Measurements from ENCODE around the gene SH3RF3. TPM values are rescaled to one million over a fixed set of nuclear protein-coding genes. Genes with fewer than 3 reads are reported as not detected.

Gene SH3RF3
- total RNA-seq, 1 donor from 2014 or later: 35.8 TPM

DNA sequence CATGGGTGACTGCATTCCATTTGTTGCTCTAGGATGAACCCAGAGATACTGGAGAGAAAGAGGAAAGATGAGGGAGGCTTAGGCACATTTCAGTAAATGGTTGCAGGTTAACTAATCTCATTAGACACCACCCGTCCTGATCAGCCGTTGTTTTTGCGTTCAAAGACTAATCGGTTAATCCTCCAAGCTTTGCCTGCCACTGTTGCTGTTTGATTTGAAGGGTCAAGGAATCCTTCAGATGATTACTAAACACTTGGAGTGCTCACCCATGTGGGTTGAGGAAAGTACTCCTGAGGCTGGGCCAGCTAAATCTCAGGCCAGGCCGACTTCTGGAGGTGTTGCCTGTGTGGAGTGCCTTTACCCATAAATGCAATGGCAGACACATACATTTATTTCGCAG, 8.6 kb downstream of the SH3RF3 start:
- no peak for DNase-seq (ENCODE audit: extremely low read depth, low read depth, low spot score)

DNA sequence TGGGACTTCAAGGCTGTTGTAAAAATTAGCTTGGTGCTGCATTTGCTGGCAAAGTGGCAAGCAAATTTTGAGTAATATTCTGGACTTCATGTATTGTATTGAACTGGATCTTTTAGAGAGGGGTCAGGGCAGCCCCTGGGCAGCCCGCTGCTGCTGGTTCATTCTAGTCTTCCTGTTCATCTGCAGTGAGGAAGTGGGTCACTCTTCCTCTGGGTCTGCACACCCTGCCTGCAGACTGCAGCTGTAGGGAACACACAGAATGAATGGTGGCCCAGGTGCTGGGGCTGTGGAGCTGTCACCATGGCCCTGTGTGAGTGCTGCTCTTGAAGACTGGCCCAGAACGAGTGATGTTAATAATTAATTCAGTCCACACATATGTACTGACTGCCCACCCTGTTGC, 9.4 kb downstream of the SH3RF3 start:
- no peak for DNase-seq (ENCODE audit: extremely low read depth, low read depth, low spot score)

DNA sequence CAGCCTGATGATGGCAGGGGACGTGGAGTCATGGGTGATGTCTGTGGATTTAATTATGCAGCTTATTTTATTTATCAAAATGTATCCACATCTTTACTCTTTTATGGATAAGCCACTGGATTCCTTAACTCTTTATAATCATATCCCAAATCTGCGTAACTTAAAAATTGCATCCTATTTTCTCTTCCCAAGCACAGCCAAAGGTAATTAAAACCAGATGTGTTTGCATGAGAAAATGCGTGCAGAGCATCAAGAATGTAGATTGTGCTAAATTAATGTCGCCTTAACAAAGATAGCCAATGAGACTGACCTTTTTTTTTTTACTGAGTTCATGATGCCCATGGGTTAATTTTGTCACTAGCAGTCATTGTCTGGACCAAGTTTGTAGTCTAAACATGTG, 10.0 kb downstream of the SH3RF3 start:
- no peak for DNase-seq (ENCODE audit: extremely low read depth, low read depth, low spot score)

DNA sequence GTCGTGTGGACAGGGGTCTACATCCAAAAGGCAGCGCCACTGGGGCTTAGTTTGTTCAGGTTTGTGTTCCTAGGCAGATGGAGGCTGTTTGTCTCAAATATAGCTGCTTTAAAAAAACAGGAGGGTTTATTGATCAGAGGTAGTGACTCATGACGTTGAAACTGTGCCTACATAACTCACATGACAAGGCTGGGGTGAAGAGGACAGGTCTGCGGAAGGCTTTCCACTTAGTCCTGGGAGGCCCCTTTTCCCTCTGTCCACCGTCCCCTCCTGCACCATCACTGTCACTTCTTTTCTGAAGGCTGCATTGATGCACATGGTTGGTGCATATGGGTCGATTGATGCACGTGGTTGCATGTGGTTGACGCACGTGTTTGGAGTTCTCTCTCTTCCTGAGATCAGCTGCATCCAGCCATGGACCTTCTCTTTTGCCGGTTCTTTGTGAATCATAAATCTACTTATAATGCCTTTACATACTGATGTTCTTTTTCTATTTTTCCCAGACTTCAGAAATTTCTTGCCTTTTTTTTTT, 10.9 kb downstream of the SH3RF3 start:
- DNase-seq (ENCODE audit: extremely low read depth, low read depth, low spot score): no peak

DNA sequence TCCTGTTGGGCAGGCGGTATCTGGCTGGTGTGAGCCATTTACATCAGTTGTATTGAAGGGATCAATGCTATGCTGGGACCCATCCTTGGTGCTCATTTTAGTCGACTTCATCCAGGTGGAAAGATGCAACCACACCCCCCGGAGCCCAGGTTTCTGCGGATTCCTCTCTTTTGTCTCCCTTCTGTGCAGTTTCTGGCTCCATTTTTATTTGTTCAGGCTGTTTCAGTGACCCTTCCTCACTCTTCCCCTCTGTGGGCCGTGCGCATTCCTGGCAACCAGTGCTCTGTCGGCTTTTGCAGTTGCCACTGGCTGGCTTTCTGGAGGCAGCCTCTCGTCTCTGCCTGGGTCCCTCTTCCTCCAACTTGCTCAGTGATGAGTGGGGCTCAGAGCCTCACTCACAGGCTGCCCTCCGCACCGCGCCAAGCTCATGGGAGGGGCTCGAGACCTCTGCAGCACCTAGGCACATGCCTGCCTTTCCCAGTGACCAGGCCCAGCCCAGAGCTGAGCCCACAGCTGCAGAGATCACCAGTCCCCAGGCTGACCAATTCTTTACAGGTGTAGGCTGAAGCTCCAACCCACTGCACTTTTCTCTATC, 12.1 kb downstream of the SH3RF3 start:
- no peak for DNase-seq (ENCODE audit: extremely low read depth, low read depth, low spot score)

DNA sequence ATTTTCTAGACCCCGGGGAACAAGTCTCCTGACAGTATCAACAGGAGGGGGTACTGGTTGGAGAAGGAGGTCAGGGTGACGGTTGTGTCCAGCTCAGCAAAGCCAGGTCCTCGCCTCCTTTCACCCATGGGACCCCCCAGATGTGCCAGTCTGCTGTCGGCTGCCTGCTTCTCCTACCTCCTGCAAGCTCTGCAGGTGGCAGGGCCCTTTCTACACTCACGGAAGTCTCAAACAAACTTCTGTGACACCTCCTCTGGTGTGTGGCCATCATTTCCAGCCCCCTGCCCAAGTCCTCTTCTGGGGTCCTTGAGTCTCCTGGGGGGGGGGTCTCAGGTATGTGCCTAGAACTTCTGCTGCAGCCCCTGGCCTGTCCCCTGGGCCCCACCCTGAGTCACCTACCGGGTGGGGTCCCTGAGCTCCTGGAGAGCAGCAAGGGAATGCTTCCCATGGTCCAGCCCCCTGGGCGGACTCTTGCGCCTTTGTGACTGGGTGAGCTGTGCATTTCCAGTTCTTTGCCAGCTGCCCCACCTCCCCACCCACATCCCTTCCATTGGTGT, 12.8 kb downstream of the SH3RF3 start:
- DNase-seq (ENCODE audit: extremely low read depth, low read depth, low spot score): no peak

DNA sequence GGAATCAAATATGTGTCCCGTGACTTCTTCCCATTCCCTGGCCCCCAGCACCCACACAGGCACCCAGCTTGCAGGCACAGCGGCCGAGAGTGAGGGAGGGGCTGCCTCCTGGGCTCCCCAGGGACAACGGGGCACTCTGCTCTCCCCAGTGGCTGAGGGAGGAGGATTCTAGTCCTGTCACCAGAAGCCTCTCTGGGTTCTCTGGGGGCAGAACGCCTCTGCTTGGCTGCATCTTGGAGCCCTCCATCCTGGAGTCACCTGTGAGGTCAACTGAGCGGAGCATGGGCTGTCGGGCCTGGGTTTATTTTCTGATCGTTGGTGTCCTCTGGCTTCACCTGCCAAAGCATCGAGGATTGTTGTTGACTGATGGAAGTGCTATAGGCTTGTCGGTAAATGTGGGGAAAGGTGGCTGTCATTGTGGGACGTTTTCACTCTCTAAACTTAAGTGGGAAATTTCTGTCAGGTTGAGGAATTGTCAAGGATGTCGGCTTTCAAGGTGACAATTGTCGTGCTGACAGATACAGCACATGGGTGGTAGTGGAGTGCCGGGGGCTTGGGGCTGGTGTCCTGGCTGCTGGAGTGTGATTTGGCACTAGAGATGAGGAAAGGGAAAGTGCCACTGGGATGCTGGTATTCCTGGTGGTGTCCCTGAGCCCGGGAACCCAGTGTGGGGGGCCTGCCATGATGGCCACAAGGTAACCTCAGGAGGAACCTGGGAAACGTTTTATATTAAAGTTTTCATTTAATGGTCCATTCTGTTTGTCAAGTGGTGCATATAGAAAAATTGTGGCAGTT, 13.6 kb downstream of the SH3RF3 start:
- no peak for DNase-seq (ENCODE audit: extremely low read depth, low read depth, low spot score)

DNA sequence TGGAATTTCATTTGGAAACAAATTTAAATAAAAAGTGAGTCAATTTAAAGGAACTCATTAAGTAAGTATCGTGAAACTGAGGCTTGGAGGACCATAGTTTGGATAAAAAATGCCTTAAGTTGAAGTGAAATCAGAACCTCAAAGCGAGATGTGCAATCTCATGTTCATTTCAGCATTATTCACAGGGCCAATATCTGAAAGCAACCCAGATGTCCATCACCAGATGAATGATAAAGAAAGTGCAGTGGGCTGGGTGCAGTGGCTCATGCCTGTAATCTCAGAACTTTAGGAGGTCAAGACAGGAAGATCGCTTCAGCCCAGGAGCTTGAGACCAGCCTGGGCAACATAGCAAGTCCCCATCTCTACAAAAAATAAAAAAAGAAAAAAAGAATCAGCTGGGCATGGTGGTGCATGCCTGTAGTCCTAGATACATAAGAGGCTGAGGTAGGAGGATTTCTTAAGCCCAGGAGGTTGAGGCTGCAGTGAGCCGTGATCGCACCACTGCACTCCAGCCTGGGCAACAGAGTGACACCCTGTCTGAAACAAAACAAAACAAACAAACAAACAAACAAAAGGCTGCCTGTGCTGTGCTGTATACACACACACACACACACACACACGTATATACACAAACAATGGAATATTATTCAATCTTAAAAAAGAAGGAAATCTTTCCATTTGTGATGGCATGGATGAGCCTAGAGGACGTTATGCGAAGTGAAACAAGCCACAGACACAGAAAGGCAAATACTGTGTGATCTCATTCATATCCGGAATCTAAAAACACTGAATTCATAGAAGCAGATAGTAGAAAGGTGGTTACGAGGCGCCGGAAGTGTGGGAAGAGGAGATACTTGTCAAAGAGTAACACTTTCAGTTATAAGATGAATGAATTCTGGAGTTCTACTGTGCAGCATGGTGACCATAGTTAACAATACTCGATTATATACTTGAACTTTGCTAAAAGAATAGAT, 14.5 kb downstream of the SH3RF3 start:
- no peak for DNase-seq (ENCODE audit: extremely low read depth, low read depth, low spot score)

DNA sequence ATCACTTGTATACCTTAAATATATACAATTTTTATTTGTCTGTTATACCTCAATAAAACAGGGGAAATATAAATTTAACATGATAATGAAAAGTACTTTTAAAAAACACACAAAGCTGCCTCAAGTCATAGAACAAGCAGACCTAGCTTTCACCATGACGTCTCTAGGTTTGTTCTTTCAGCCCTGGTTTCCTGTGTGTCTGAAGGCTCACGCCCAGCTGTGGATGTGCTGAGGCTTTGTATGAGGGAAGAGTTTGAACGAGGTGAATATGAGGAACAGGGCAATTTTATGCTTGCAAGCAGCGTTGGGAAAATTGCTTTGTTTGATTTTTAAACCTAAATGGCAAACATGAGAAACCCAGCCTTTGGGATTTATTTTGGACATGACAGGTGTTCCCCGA, 15.3 kb downstream of the SH3RF3 start:
- DNase-seq (ENCODE audit: extremely low read depth, low read depth, low spot score): no peak

DNA sequence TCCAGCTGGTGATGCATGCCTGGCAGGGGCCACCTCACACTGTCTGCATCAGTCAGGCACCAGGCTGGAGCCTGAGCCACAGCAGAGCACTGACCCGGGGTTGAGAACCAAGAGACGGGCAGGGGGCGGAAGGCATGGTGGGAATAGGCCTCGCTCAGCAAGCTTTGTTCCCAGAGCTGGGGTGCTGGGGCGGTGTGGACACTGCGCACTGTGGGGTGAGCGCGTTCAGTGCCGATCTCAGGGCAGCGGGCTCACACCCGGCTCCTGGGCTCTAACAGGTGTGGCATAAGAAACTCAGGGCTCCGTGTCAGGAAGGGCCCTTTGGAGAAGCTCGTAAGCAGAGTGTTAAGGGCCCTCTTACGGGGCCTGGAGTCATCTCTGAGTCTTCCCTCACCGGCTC, 15.7 kb downstream of the SH3RF3 start:
- no peak for DNase-seq (ENCODE audit: extremely low read depth, low read depth, low spot score)

DNA sequence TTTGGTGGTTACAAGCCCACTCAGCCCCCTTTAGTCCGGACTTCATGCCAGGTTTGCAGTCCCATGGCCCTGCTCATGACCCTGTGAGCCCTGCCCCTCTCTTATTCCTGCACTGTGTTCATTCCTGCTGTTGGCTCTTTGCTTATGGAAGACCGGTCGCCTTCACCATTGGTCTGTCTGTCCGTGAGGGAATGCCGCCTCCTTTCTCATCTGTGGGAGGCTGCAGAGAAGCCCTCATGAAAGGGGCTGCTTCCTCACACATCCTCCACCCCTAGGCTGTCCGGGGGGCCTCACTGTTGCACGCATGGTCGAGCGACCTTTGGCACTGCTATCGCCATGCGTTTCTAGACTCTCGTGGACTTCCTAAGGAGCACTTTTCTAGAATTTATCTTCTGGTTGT, 16.3 kb downstream of the SH3RF3 start:
- no peak for DNase-seq (ENCODE audit: extremely low read depth, low read depth, low spot score)

DNA sequence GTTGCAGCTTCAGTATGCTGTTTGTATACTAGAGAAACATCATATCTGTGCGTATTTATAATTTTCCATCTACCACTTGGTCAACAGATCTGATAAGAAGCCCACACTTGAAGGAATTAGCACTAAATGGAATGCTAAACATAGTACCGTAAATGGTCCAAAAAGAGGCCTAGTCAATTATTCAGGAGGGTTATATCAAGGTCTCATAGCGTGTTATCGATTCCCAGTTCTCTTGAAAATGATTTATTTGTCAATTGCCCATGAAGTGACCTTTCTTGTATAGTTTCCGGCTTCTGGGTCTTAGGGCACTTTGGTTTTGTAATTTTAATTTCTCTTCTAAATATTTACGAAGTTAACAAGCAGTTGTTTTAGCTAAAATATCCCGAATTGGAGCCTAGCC, 18.4 kb downstream of the SH3RF3 start:
- DNase-seq (ENCODE audit: extremely low read depth, low read depth, low spot score): no peak

DNA sequence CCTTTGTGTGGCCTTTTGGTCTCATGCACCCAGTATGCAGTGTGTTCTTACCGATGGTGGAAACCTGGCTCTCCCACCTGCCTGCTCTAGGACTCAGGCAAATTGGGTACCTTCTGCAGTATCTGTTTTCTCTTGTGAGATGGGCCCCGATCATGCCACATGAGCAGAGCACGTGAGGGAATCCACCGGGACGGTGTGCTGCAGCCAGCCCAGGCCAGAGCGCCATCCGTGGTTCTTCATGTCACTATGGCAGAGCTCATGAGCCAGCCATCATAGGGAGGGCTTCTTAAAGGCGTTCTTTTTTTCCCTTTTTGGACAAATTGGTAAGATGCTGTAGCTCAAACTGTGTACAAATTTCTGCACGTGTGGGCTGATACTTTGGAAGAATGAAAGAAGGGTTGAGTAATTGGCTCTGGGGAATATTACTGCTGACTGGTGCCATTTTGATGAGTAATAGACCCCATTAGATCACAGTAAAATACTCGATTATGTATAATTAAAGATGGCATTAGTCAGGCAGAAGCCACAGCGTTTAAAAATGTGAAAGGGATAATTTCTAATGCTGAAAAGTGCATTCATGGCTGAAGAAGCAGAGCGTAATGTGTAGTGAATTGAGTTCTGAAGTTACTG, 19.2 kb downstream of the SH3RF3 start:
- DNase-seq (ENCODE audit: extremely low read depth, low read depth, low spot score): no peak

DNA sequence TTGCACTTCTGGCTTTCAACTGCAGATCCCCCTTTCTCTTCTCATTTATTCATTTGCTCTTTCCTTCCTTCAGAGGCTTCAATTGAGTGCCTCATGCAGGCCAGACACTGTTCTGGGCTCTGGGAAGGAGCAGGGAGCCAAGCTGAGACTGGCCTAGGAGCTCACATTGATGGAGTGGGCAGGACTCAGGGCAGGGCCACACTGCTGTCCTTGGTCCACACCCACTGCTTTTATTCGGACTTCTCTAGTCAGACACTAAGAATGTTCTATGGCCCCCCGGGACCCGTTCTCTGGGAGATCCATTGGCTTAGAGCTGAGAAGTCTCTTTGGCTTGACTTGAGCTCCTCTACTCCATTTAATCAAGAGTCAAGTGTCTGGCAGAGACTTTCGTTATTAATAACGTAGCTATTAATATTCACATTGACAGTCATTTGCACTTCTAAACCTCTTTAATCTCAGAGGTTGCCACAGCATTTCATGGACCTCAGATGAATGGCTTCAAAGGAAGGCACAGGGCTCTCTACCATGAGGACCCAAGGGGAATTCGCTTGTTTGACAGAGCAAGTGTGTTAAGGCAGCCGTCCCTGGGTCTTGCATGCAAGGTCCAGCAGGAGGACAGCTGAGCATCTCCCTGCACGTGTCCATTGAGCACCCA, 20.1 kb downstream of the SH3RF3 start:
- DNase-seq (ENCODE audit: extremely low read depth, low read depth, low spot score): no peak

DNA sequence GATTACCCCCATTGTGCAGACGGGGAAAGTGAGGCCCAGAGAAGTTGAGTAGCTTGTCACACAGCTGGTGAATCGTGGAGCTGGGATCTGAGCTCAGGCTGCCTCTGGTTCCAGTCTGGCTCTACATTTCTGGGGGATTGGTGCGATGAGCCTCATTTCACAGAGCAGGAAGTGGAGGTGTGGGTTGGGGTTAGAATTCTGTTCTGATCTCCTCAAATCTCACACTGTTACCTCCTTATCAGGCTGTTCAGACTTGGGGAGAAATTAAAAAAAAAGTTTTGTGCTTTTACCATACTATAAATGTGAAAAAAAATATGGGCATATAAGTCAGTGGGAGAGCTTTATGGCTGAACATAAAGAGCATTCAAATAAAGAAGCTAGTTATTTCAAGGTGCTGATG, 21.6 kb downstream of the SH3RF3 start:
- no peak for DNase-seq (ENCODE audit: extremely low read depth, low read depth, low spot score)

DNA sequence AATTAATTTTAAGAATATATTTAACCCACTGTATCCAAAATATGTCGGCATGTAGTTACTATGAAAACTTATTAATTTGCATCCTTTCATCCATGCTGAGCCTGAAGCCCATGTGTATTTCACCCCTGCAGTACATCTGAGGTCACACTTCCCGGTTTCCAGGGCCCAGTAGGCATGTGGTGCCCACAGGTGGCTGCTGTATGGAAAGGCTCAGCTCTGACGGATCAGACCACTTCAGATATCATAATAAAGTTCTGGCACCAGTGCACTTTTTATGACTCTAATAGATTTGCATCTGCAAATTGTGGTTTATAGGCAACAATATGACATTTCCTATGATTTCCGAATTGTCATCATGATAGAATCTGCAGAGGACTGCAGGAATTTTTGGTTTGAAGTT, 22.5 kb downstream of the SH3RF3 start:
- DNase-seq (ENCODE audit: extremely low read depth, low read depth, low spot score): no peak

DNA sequence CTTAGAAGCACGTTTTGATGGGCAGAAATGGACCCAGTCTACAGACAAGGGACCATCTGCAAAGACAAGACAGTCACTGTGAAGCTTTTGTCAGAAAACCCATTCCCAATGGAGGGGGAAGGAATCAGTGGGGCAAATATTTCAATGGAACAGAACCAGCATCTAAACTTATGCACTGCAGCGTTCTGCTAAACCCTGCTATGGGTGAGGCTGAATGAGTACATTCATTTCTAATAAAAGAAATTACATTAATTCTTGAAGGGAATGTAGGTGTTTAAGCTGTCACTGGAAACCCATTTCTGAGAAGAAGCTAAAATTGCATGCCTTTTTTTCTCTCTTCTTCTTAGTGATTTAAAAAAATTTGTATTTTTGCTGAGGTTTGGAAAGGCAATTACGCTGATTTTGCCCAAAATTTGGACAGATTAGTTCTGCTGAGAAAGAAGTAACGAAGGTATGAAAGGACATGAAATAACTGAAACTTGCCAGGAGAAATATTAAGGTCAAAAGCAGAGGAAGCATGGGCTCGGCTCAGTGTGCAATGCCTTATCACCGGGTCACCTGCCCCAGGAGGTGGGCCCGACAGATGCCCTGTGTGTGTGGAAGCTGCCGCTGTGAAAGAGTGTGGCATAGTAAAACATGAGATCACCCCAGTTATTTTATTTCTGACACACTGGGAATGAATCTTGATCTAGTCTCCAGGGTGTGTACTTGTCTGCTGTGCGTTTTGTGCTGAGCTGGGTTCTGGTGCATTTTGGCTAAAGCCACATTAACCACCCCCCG, 24.2 kb downstream of the SH3RF3 start:
- DNase-seq (ENCODE audit: extremely low read depth, low read depth, low spot score): no peak

DNA sequence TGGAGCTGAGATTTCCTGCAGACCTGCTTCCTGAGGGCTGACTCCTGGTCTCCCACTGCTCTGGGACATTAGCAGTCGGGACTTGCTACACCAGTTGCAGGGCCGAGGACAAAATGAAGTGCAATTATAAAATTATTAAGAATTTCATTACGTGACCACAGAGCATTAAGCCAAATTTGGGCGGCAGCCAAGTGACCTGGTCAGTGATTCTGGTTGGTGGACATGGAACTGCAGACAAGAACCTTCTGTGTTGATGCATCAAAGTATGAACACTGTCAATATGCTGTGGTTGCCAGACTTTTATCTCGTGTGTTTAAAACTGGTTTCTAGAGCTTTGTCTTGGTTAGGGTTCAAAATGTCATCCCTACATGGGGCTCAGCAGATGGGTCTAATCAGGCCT, 24.8 kb downstream of the SH3RF3 start:
- no peak for DNase-seq (ENCODE audit: extremely low read depth, low read depth, low spot score)

DNA sequence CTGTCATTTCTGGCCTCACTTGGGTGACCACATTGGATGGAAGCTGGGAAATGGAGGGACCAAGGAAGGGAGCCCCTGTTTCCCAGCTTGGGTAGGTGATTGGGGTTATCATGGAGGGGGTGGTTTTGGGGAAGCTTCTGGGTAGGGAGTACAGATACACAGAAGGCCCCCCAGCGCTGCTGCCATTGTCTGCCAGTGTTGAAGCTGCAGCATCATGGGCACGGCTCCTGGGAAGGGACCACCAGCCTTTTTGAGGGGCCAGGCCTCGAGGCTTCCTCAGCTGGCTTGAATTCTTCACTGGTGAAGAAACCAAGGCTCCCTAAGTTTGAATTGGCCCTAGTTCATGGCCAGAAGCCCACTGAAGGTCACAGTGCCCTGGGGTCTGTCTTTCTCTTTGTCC, 25.2 kb downstream of the SH3RF3 start:
- no peak for DNase-seq (ENCODE audit: extremely low read depth, low read depth, low spot score)
